Frontal cortex (tissue), 1 donor: ENCODE measurements around the gene MROH2A. TPM values are rescaled to one million over a fixed set of nuclear protein-coding genes. Genes with fewer than 3 reads are reported as not detected.

Source experiments
- total RNA-seq: library from RNA; depleted of rRNA; stranded (reverse); fragments of >200 nt; gene quantifications from one replicate; pipeline ENCODE4 v1.2.3, GENCODE V29; 2014

The MROH2A gene
- total RNA-seq, 1 donor from 2014 or later: not detected

Other genes starting within 250 kb of the MROH2A start
- 5.3 TPM for gene USP40, start 211.5 kb upstream of the MROH2A start, total RNA-seq
- gene UGT1A8, start 160.7 kb upstream of the MROH2A start, total RNA-seq: not detected
- not detected for gene UGT1A10, start 141.9 kb upstream of the MROH2A start, total RNA-seq
- gene UGT1A9, start 106.4 kb upstream of the MROH2A start, total RNA-seq: not detected
- gene UGT1A7, start 96.4 kb upstream of the MROH2A start, total RNA-seq: not detected
- not detected for gene UGT1A6, start 85.4 kb upstream of the MROH2A start, total RNA-seq
- gene UGT1A5, start 65.4 kb upstream of the MROH2A start, total RNA-seq: not detected
- gene UGT1A4, start 59.6 kb upstream of the MROH2A start, total RNA-seq: not detected
- gene UGT1A3, start 49.3 kb upstream of the MROH2A start, total RNA-seq: not detected
- not detected for gene UGT1A1, start 18.1 kb upstream of the MROH2A start, total RNA-seq
- 2.0 TPM for gene HJURP, start 76.2 kb downstream of the MROH2A start, total RNA-seq
- 0.41 TPM for gene TRPM8, start 139.0 kb downstream of the MROH2A start, total RNA-seq